ENCODE data around the gene ECD.

ECD gene

GRCh38 chr10:73084209-73084608 lies 83.6 kb downstream of the ECD start:
- TF ChIP-seq CTCF (IDR thresholded peaks at IDR 0.05; ENCODE audit: control insufficient read depth, insufficient read depth, low read depth, low read length, missing control alignments) = no peak
- DNase-seq (ENCODE audit: low read depth) = no peak
- H3K4me3 ChIP-seq (ENCODE audit: control insufficient read depth, low read depth, low read length) = no peak overlapping the region

Measured in AG09309 (cell line).